Stomach (tissue), 9 donors: ENCODE data around the gene PRTN3. TPM values are rescaled to one million over a fixed set of nuclear protein-coding genes. Genes with fewer than 3 reads are reported as not detected.

ENCODE experiments used
- DNase-seq, 2 donors: peaks; one replicate each; pipeline versions ENCODE4 v3.0.0 to v3.0.0-alpha.2; 2013 to 2019
- H3K27ac ChIP-seq, 5 donors: fragments of 200-600 bp in 4 of 5; sonication (generic) in 4 of 5; one replicate each; pipeline ENCODE4 v1.5.1; 2013 to 2019; ENCODE audit warnings: mild to moderate bottlenecking in 1 of 5, moderate library complexity in 1 of 5
- H3K27me3 ChIP-seq, 3 donors: fragments of 200-600 bp; sonication (generic); one replicate each; pipeline ENCODE4 v1.5.1; 2017 to 2019; ENCODE audit warnings: mixed run types in 1 of 3
- H3K36me3 ChIP-seq, 4 donors: fragments of 200-600 bp; sonication (generic); 1 replicate in 3 of 4; 2 replicates in 1 of 4; pipeline ENCODE4 v1.5.1; 2016 to 2019
- H3K4me1 ChIP-seq, 4 donors: fragments of 200-600 bp; sonication (generic); one replicate each; pipeline ENCODE4 v1.5.1; 2016 to 2019
- H3K4me3 ChIP-seq, 4 donors: fragments of 200-600 bp; sonication (generic) in 3 of 4; one replicate each; pipeline ENCODE4 v1.5.1; 2016 to 2019; ENCODE audit warnings: mild to moderate bottlenecking in 1 of 4
- H3K9me3 ChIP-seq, 4 donors: fragments of 200-600 bp; sonication (generic); one replicate each; pipeline ENCODE4 v1.5.1; 2016 to 2019
- CTCF ChIP-seq, 7 experiments: fragments of 450-650 bp in 4 of 7; fragments of 200-600 bp in 3 of 7; sonication (generic) in 3 of 7; IDR thresholded peaks; one replicate each; pipeline ENCODE4 v1.5.1; 2016 to 2019; ENCODE audit warnings: antibody characterized with exemption in 7 of 7, control low read depth in 2 of 7, mild to moderate bottlenecking in 1 of 7
- EP300 ChIP-seq: sonication (generic); formaldehyde crosslinking; IDR thresholded peaks from one replicate; pipeline ENCODE4 v1.6.1; 2017; ENCODE audit warnings: antibody characterized with exemption
- POLR2A ChIP-seq, 4 donors: fragments of 450-650 bp; IDR thresholded peaks; one replicate each; pipeline ENCODE4 v1.6.1; 2016; ENCODE audit warnings: antibody characterized with exemption in 4 of 4, control low read depth in 2 of 4, mild to moderate bottlenecking in 1 of 4, moderate library complexity in 1 of 4
- POLR2AphosphoS5 ChIP-seq, 3 donors: sonication (generic); formaldehyde crosslinking; IDR thresholded peaks; one replicate each; pipeline ENCODE4 v1.6.1; 2016; ENCODE audit warnings: antibody characterized with exemption in 3 of 3
- WGBS, 5 donors: extraction: QIAGEN DNeasy Blood & Tissue Kit in 3 of 5; methylation state at CpG; one replicate each; pipeline versions ENCODE4 v1.1.5 to v1.1.7; 2013 to 2018; 5-methylcytosine and 5-hydroxymethylcytosine counted together
- intact Hi-C: fragments of 100-400 bp; cut with DNase I; formaldehyde crosslinking; loops from one replicate; pipeline ENCODE4 v1.15.1; 2023; ENCODE audit warnings: low total_unique reads
- polyA plus RNA-seq, 3 donors: library from polyadenylated mRNA; stranded (reverse); fragments of 200-250 nt; gene quantifications; one replicate each; pipeline ENCODE4 v1.2.3, GENCODE V29; 2013
- total RNA-seq, 5 donors: library from RNA; depleted of rRNA; stranded (reverse); fragments of >200 nt; gene quantifications; one replicate each; pipeline versions ENCODE4 v1.1.0 to v1.2.3, GENCODE V29; 2014 to 2016
- donor health status: healthy with polysubstance abuse.
- donor health status: Bipolar disorder and iron deficiency.
- donor health status: healthy.

PRTN3 gene
- total and polyA plus RNA-seq, 8 donors: 0.15 to 2.6 TPM; not detected in 6

GRCh38 chr19:792306-792885, 48.4 kb upstream of the PRTN3 start:
- DNase-seq: no peak
- TF ChIP-seq CTCF (IDR thresholded peaks at IDR 0.05) (no peak), POLR2AphosphoS5 (IDR thresholded peaks at IDR 0.05) (no peak), EP300 (no peak), POLR2A (IDR thresholded peaks at IDR 0.05) (no peak)
- Histone ChIP-seq H3K4me3 (no peak overlapping the region), H3K36me3 (no peaks in the 10 kb centered on the region), H3K9me3 (no peaks in the 10 kb centered on the region), H3K4me1 (peaks cover 12 to 32% (median 22%) of the 10 kb centered on the region in 4 donors), H3K27me3 (no peaks in the 10 kb centered on the region), H3K27ac (peak overlapping the region in 4 of 5 donors; percentile 4 to 49 (median 46))
- intact Hi-C loops: no loop called here
- WGBS, 5 donors: 64 to 81% (median 75%) methylated on average over 15 to 16 of the region's 16 CpGs

GRCh38 chr19:793806-794205, 47.0 kb upstream of the PRTN3 start:
- Histone ChIP-seq H3K4me1 (peaks cover 14 to 32% (median 26%) of the 10 kb centered on the region in 4 donors), H3K4me3 (no peak overlapping the region), H3K36me3 (peaks cover 0 to under 1% (median 0%) of the 10 kb centered on the region in 4 donors), H3K27me3 (no peaks in the 10 kb centered on the region), H3K9me3 (no peaks in the 10 kb centered on the region), H3K27ac (no peak overlapping the region)
- 89 to 94% (median 92%) methylated on average over 12 of the region's 12 CpGs for WGBS, 5 donors
- no peak for DNase-seq
- TF ChIP-seq POLR2A (IDR thresholded peaks at IDR 0.05): no peak
- intact Hi-C loops: no loop called here

- Histone ChIP-seq H3K9me3 (no peaks in the 10 kb centered on the region), H3K36me3 (peaks cover 0 to 10% (median 9%) of the 10 kb centered on the region in 4 donors), H3K4me1 (peaks cover 27 to 39% (median 35%) of the 10 kb centered on the region in 4 donors), H3K27ac (peak overlapping the region in 4 of 5 donors; percentile 73 to 100 (median 94)), H3K27me3 (no peaks in the 10 kb centered on the region), H3K4me3 (no peak overlapping the region)
- WGBS, 5 donors: 66 to 80% (median 77%) methylated on average over 21 to 28 of the region's 28 CpGs
- TF ChIP-seq POLR2A (IDR thresholded peaks at IDR 0.05): no peak
- no peak for TF ChIP-seq POLR2AphosphoS5 (IDR thresholded peaks at IDR 0.05)
- no peak for TF ChIP-seq EP300
- no peak for TF ChIP-seq CTCF (IDR thresholded peaks at IDR 0.05)
- peak in 1 of 2 donors; percentile 50 for DNase-seq
- intact Hi-C loops: no loop called here
These were observed 45.7 kb upstream of the PRTN3 start for GRCh38 chr19:795073-795611.

GRCh38 chr19:795691-796581, 44.9 kb upstream of the PRTN3 start:
- intact Hi-C loops: no loop called here
- no peak for TF ChIP-seq POLR2AphosphoS5 (IDR thresholded peaks at IDR 0.05)
- TF ChIP-seq EP300: no peak
- TF ChIP-seq CTCF (IDR thresholded peaks at IDR 0.05): no peak
- DNase-seq: no peak
- Histone ChIP-seq H3K36me3 (peaks cover 4 to 16% (median 12%) of the 10 kb centered on the region in 4 donors), H3K9me3 (no peaks in the 10 kb centered on the region), H3K4me3 (peak overlapping the region; percentile 64 to 97 (median 74)), H3K27ac (peak overlapping the region in 4 of 5 donors; percentile 73 to 100 (median 94)), H3K27me3 (no peaks in the 10 kb centered on the region), H3K4me1 (peaks cover 35 to 47% (median 43%) of the 10 kb centered on the region in 4 donors)
- 76 to 86% (median 80%) methylated on average over 31 to 39 of the region's 39 CpGs for WGBS, 5 donors
